NCI-H2107 treated with DMSO at 0.1 percent for 48 hours (cell line): ENCODE data around the gene SLC7A6.

Source experiments
- DNase-seq: peaks from one replicate; lab custom pipeline; 2025; ENCODE audit not compliant: unreplicated experiment; lab: John Stamatoyannopoulos, UW

SLC7A6 gene

DNA sequence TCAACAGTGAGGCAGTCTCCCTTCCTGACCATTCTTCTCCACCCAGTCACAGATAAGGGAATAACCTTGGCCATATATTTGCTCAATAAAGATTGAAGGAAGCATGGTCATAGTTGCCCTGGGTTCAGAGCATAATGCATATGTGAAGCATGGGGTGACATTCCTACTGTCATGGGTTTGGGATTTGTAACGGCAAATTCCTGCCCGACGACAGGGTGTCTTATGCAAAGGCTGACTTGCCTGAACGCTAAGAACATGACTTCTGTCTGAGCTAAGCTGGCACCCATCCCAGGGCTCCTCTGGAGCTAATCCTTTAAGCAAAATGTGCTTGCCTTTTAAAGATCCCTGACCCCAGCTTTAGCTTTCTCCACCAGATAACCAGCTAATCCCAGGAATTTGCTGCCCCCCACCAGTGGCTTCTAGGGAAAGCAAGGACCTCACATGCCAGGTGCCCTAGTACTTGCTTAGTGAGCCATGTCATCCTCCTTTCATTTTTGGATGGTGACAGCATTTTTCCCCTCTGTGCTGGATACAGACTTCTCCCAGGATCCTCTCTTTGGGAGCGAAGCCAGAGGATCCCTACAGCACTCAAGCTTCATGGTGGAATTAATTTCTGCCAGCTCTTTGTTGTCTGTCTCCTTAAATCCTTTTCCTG is 34.7 kb downstream of the SLC7A6 start:
- DNase-seq = no peak

DNA sequence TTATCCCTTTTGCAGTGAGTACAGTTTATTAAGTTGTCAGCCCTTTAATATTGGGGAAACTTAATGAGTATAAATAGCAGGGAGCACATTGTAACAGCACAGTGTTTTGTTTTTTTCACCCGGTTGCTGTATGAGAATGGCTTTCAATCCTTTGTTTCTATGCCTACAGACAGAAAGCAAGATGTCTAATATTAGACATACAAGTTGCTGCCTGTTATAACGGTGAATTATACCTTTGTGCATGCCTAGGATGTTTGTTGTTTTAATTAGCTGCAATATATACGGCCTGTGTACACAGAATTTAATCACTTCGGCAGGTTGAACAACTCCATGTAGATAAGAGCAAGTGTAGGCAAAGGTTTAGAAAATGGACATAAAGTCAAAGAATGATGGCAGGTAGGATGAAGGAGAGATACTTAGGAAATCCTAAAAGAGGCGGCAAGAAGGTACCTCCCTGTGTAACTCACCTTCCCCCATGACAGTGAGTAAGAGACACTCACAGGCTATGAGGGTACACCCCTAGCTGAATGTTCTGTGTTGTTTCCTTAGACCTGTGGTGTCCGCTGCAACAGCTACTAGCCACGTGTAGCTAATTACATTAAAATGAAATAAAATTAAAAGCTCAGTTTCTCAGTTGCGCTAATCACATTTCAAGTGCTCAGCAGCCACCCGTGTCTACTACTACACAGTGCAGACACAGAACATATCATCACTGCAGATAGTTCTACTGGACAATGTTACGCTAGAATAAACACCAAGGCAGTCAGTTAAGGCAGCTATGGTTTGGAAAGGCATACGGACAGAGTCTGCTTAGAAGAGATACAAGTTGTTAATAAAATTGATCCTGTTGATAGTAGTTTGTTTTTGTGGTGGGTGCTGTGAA is 35.5 kb downstream of the SLC7A6 start:
- DNase-seq = no peak

DNA sequence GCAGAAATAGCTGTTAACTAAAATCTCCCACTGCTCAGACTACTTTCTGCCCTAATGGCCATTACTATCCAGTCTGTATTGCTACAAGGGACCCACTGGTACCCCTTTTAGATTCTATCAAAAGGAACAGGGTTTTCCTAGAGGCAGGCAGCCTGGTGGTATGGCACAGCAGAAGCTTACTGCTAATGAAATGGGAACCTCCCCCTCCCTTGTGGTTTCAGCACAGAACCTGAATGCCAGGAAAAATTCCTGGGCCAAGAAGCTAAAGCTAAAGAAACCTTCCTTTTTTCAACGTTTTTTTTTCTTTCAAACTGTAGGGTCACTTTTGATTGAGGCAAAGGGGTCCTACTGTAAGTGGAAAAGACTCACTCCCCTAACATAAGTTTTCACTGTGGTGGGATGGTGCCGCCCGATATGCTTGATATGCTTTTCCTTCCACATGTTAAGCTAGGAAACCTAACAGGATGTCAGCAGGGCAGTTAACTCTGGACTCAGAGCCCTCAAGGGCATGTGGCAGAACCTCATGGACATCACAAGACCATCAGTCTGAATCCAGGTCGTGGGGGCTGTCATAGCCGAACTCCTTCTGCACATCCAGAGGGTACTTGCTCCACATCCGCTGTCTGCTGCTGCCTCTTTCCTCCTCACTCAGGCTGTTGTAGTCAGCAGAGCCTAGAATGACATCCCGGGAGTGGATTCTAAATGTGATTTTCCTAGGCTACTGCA is 36.6 kb downstream of the SLC7A6 start:
- DNase-seq = no peak

DNA sequence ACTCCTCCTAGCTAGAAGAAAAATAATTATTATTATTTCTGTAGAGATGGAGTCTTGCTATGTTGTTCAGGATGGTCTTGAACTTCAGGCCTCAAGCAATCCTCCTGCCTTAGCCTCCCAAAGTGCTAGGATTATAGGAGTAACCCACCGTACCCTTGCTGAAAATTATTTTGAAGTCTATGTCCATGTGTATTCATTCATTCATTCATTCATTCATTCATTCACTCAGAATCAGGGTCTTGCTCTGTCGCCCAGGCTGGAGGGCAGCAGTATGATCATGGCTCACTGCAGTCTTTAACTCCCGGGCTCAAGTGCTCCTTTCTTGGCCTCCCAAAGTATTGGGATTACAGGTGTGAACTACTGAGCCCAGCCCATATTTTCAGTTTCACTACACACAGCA is 42.3 kb downstream of the SLC7A6 start:
- no peak for DNase-seq

DNA sequence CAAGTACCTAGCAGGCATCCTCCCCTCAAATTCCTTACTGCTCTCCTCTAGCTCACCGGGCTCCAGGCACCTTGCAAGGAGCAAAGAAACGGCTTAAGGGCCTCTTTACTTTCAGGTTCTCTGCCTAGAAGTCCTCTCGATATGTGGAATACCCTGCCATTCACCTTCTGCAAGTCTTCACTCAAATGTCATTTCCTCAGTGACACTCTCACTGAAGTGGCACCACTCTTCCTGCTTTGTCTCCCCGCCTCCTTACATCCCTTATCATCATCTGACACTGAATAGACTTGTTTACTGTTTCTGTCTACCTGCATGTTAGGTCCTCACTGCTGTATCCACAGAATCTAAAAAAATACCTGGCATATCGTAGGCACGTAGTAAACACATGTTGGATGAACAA is 45.5 kb downstream of the SLC7A6 start:
- no peak for DNase-seq

DNA sequence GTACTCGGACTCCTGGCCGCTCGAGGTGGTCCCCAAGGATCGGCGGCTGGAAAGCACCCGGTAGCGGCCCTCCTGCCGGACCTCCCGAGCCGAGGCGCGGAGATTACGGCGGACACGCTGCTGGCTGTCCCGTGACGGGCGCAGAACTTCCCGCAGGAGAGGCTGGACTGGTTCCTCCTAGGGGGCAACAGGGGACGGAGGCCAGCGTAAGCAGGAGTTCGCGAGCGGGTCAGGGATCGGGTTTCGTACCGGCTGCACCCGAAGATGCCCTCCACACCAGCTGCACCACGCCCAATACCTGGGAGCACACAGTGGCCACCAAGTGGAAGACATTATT is 46.1 kb downstream of the SLC7A6 start:
- no peak for DNase-seq

DNA sequence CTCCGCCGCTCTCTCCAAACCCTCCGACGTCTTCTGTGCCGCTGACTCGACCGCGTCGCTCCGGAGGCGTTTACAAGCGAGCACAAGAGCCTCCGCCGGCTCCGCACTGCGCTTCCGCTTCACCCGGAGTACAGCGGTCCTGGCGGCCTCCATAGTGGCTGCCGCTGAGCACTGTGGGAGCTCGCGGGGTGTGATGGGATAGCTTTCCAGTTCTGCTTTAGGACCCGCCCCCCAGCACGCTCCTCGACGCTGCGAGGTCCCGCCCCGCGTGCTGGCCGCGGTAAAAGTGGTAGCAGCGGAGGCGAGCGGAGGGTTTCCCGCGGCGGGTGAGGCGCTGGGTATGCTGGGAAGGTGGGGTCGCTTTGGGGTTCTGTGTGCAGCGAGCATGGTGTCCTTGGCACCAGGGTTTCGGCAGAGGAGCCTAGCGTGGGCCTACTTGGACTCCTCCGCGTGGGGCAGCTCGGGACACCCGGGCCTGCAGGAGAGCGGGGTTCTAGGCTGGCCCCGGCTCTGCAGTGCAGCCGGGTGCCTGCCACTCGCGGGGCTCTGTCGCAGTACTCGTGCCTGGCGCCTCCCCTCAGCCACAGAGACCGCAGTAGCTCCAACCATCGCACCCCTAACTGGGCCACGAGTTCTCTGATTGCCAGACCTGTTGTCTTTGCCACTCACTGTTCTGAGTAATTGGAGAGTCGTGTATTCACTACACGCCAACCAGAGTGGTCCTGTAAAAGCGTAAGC is 46.6 kb downstream of the SLC7A6 start, which contains the start of the genes PRMT7 and SLC7A6OS:
Gene PRMT7, plus strand, starts transcription at position 246 of the 738 bp plus-strand sequence. CDS start 4,961 bp downstream, outside the sequence.
Gene SLC7A6OS, minus strand, starts transcription at position 173 of the 738 bp plus-strand sequence. Its CDS starts 20 bp downstream, at position 153.
- peak; percentile 74 for DNase-seq

DNA sequence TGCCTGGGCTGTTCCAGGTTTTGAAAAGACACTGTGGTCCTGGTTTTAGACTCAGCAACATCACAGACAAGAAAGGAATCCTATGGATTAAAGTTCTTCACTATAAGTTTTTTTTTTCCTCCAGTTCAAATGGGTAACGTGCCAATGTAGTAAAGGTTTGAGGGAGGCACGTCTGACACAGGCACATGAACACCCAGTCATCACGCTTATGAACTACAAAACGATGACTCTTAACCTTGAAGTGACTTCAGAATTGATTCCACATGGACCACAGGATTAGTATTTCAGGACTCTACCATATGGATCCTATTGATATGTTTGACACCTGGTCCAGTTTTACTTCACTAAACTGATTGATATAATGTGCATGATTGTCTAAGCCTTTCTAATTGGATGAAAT is 48.8 kb downstream of the SLC7A6 start:
- DNase-seq = no peak

DNA sequence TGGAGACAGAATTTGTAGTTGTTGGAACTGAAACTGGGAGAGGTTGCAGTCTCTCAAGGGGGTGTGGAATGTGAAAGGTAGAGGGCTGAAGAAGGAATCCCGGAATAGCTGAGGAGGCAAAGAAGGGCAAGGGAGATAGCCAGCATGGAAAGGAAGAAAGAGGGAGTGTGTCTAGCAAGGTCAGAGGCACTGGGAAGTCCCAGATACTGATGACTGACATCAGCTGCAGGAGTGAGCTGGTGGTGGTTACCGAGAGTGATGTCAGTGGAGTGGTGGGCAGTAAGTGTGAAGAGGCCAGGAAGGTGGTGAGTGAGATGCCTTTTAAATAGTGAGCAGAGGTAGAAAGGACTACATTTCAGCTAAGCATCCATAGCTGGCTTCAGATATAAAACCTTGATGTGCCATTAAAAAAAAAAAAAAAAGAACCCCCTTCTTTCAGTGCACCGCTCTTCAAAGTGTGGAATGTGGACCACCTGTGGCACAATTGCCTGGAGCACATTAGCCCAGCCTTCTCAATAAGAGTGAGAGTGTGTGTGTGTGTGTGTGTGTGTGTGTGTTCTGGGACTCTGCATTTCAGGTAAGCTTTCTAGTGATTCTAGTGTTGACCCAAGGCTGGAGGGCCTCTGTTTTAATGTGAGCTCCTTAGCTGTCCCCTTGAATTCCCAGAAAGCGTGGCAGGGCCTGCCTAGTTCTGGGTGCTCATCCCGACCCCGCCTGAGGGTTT is 55.0 kb downstream of the SLC7A6 start:
- no peak for DNase-seq

DNA sequence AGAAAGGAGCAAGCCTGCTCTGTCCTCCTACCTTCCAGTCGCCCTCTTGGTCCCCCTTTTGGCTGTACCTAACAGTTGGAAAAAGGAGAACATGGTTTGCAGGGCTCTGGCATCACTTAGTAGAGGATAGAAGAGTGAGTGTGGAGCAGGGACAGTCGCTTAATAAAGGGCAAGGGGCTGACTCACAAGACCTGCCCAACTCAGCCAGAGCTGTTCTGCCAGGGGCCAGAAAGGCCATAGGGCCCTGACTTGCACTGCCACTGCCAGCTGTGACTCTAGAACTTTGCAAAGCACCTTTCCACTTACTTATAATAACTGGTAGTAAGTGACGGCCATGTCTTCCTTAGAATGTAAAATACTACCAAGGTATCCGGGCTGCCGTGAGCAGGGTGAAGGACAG is 60.0 kb downstream of the SLC7A6 start:
- DNase-seq = no peak

DNA sequence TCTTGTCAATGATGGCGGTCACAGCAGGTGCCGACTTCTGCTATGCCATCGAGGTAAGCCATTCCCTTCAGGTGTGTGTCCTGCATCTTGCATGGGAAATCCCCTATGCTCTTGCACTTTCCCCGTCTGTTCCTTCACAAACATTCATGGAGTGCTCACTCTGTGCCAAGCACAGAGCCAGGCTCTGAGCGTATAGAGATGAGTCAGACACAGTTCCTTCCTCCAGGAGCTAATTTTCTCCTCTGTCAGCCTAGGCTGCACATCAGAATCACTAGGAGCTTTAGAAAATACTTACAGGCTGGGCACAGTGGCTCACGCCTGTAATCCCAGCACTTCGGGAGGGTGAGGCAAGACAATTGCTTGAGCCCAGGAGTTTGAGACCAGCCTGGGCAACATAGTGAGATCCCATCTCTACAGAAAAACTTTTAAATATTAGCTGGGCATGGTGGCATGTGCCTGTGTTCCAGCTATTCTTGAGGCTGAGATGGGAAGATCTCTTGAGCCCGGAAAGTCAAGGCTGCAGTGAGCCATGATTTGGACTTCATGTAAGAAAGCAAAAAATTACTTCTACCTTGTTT is 60.5 kb downstream of the SLC7A6 start:
- no peak for DNase-seq

DNA sequence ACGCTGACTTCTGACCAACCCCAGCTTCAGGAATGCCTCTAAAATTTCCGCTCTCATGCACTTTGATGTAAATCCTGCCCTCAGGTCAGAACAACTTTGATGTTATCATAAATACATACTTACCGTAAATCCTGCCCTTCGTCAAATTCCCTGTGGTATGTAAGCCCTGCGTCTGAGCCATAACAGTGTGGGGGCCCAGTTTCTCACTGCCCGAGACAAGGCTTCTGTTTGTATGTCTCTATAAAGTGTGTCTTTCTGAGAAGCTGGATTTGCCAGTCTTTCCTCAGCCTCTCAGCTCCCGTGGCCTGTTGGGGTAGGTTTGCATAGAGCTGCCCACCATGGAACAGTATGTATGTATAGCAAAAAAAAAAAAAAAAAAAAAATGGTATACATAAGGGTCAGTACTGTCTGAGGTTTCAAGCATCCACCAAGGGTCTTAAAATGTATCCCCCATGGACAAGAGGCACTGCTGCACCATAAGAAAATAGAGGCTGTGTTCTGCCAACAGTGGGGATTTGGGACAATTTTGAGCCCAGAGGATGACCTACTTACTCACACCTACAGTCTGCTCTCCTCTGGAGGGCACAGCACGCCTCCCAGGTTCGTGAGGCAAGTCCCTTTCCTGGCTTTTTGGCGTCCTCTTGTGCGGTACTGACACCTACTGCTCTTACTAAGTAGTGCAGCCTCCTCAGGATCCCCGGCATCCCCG is 64.0 kb downstream of the SLC7A6 start:
- DNase-seq = peak; percentile 86

DNA sequence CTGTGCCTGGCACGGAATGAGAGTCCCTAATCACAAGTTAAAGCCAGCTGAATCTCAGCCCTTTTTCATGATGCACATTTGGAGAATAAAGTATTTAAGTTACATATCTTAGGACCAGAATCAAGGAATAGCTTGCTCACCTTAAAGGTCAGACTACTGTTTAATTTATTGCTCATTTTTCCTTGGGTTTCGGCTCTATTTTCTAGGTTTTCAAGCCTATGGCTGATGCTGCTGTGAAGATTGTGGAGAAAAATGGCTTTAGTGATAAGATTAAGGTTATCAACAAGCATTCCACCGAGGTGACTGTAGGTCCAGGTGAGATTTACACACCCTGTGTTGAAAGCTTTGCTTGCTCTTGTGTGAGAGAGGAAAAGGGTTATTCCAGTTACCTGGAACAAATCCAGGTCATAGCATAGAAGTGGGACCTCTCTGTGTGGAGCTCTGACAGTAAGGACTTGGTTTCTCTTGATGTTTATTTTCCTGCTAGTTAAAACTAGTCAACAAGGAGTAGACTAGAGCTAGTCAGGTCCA is 64.6 kb downstream of the SLC7A6 start:
- DNase-seq = no peak

DNA sequence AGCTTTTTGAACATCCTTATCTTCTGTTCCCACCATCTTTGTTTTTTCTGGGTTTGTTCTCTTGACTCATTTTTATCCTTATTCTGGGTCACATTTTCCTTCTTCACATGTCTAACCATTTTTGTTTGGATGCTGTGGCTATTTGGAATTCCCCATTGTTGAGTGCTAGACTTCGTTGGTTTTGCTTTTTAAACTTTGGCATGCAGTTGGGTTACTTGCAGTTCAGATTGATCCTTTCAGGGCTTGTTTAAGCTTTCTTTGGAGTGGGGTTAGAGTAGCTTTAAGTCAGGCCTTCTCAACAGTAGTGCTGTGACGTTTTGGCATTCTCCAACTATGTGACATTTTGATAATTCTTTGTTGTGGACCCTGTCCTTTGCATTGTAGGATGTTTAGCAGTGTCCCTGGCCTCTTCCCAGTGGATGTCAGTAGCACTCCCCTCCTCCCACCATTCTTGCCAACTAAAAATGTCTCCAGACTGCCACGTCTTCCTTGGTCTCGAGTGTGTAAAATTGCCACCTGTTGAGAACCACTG is 67.6 kb downstream of the SLC7A6 start:
- no peak for DNase-seq

DNA sequence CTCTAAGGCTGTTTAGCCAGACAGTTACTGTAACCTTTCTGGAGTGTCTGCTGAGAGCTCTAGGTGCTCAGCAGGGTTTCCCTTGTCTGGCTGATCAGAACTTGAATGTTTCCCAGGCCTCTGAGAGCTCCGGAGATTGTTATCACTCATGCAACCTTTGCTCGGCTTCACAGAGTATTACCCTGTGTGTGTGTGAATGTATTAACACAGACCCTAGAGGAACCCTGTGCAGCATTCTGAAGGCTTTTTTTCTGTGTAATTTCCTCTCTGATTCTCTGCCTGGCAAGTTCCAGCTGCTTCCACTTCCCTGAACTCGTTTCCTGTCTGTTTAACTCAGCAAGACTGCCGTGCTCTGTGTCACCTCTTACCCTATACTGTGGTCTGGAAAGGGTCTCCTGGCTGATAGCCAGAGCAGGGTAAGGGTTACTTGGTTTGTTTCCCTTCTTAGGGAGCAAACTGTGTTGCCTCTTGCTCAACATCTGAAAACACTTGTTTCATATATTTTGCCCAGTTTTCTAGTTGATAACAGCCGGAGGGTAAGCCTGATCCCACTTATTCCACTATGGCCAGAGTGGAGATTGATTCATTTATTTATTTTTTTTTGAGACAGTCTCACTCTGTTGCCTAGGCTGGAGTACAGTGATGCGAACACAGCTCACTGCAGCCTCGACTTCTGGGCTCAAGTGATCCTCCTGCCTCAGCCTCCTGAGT is 68.2 kb downstream of the SLC7A6 start:
- peak; percentile 34 for DNase-seq

DNA sequence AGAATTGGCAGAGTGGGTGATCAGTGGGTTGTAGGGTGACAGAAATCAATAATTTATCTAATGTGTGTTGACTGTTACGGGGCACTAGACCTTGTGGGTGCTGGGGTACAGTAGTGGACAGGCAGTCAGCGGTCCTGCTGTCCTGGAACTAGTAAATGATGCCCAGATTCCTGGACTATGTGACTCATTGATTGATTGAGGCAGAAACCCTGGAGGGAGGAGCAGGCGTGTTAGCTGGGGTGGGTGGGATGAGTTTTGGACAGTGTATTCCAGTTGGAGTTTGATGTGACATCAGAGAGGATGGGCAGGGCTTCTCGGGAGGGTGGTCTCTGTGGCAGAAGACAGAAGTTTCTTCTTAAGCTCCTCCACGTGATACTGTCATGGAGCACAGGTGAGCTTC is 70.8 kb downstream of the SLC7A6 start:
- DNase-seq = no peak

DNA sequence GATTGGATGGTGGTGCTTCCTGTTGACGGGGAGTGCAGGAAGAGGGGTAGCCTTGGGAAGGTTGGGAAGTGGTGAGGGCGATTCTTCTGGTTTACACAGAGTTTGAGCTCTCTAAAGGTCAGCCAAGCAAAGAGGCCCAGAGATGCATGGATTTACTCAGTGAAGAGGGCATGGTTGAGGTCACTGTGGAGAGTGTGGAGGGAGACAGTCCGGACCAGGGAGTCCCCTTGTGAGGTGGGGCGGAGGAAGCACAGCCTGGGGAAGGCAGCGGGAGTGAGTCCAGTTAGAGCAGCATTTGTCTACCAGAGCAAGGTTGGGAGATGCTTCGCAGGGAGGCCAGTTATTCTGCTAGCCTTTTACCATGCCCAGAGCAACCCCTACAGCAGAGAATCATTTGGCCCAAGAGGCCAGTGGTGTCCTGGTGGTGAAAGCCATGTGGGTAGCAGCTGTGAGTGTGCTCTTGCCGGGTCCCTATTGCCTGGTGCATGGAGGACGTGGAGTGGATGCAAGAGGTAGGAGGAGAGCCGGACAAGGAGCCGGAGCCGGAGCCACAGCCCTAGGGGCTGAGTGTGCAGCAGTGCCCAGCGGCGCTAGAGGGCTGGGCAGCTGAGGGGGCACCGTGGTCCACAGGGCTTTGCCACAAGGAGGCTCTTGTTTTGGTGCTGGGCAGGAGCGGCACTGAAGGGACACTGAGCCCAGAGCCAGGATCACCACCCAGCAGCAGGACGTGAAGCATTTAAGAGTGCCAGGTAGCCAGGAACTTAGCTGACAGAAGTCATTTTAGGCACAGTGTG is 74.2 kb downstream of the SLC7A6 start:
- DNase-seq = no peak
